Measurements from ENCODE around the gene RSPH3.

The RSPH3 gene

DNA sequence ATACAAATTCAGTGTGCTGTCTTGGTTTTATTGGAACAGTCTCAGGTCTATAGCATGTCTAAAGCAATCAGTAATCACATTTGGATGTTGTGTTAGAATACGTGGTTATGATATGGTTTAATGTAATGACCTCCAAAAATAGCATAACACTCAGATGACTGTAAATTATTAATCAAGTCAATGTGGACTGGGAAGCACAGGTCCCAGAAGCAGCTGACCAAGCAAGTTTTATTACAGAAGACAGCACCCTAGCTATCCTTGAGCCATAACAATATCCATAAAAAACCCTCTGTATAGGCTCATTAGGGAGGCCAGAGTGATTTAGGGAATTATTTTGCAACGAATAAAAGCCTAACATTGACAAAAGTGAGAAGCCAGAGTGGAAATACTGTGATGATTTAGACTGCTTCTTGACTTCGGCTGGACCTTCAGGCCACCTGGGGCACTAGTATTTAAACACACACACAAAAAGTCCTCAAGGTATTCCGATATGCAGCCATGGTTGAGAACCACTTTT is 66.9 kb downstream of the RSPH3 start:
- DNase-seq (ENCODE audit: low read depth in 2 of 2): no peak

DNA sequence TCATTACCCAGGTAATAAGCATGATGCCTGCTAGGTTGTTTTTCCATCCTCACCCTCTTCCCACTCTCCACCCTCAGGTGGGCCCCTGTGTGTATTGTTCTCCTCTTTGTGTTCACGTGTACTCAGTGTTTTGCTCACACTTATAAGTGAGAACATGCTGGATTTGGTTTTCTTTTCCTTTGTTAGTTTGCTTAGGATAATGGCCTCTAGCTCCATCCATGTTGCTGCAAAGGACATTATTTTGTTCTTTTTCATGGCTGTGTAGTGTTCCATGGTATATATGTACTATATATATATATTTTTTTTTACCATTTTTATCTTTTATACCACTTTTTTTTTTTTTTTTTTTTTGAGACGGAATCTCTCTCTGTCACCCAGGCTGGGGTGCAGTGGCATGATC is 71.9 kb downstream of the RSPH3 start:
- DNase-seq (ENCODE audit: low read depth in 2 of 2): no peak

DNA sequence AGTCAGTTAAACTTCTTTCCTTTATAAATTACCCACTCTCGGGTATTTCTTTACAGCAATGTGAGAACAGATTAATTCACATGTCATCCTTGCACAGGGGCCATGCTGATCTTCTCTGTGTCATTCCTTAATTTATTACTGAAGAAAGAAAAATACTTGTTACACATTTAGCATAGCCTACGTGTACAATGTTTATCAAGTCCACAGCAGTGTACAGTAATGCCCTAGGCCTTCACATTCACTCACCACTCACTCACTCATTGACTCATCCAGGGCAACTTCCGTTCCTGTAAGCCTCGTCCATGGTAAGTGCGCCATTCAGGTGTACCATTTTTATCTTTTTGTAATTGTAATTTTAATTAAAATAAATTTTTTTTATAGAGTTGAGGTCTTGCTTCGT is 73.6 kb downstream of the RSPH3 start:
- DNase-seq (ENCODE audit: low read depth in 2 of 2): no peak

DNA sequence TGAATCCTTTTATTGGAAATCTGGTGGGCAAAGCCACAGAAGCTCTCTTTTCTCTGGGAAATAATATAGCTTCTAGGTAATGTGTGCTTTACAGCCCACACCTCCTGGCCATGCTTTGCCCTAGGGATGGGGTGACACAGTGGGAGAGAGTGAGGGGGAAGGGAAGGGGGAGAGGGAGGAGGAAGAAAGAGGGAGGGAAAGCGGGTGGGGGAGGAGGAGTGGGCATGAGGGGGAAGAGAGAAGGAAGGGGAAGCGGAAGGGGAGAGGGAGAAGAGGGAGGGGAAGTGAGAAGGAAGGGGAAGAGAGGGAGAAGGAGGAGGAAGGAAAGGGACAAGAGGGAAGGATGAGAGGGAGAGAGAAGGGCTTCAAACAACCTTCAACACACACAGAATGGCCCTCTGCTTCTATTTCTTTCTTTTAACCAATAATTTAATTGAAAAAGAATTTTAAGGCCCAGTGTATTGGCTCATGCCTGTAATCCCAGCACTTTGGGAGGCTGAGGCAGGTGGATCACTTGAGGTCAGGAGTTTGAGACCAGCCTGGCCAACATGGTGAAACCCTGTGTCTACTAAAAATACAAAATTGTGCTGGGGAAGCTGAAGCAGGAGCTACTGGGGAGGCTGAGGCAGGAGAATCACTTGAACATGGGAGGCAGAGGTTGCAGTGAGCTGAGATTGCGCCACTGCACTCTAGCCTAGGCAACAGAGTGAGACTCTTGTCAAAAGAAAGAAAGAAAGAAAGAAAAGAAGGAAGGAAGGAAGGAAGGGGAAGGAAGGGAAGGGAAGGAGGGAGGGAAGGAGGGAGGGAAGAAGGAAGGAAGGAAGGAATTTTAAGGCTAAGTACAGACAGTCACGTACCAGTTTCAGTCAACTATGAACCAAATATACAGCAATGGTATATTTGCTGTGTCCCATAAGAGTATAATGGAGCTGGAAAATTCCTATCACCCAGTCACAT is 75.2 kb downstream of the RSPH3 start:
- DNase-seq (ENCODE audit: low read depth in 2 of 2): no peak

DNA sequence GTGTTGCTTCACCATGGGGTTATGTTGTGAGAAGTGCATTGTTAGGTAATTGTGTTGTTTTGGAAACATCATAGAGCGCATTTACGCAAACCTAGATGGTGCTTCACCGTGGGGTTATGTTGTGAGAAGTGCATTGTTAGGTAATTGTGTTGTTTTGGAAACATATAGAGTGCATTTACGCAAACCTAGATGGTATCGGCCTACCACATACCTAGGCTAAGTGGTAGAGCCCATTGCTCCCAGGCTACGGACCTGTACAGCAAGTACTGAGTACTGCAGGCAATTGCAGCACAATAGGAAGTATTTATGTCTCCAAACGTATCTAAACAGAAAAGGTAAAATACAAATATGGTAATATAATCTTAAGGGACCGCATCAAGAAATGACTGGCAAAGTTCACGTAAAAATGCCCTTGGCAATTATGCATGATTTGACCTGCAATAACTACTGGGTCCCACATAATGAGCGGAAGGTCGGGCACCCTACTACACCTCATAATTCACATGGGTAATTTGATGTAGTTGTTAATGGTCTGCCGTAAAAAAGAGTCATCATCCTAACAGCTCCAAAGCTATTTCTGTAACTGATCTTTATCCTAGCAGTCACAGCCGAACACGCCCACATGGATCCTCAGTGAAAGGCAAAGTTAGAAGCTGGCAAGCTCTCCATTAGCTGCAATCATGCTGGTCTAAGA is 76.0 kb downstream of the RSPH3 start:
- DNase-seq (ENCODE audit: low read depth in 2 of 2): no peak

Data from stimulated activated CD4-positive, alpha-beta T cell treated with anti-CD3 and anti-CD28 coated beads, Interleukin-15, amount 100 ng/mL, for 48 hours (primary cell).